HL-60/S4 treated with retinoic acid at 250 ng/mL for 4 days and 3 days (cell line): Measurements from ENCODE around the gene CERS6.
"Not testable (repeated sequence)": the region's sequence is repeated elsewhere in the genome, so short reads cannot be mapped to it uniquely, and the experiment has no call there.

Experiments
- in situ Hi-C: fragments of 300-500 bp; cut with MboI; formaldehyde crosslinking; loops from 2 replicates; pipeline ENCODE4 v1.7.0; 2022; ENCODE audit warnings: low sequenced_read_pairs

The CERS6 gene

GRCh38 chr2:168455645-168456520 lies at the start of gene CERS6:
CERS6 (plus strand) TSS chr2:168456272; CDS start chr2:168456449, 177 bp downstream.
- in situ Hi-C loops, result no loop called here

DNA sequence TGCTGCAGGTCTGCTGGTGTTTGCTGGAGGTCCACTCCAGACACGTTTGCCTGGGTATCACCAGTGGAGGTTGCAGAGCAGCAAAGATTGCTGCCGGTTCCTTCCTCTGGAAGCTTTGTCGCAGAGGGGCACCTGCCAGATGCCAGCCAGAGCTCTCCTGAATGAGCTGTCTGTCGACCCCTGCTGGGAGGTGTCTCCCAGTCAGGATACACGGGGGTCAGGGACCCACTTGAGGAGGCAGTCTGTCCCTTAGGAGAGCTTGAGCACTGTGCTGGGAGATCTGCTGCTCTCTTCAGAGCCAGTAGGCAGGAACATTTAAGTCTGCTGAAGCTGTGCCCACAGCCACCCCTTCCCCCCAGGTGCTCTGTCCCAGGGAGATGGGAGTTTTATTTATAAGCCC lies 43.8 kb upstream of the CERS6 start:
- in situ Hi-C loops, result not testable (repeated sequence)

DNA sequence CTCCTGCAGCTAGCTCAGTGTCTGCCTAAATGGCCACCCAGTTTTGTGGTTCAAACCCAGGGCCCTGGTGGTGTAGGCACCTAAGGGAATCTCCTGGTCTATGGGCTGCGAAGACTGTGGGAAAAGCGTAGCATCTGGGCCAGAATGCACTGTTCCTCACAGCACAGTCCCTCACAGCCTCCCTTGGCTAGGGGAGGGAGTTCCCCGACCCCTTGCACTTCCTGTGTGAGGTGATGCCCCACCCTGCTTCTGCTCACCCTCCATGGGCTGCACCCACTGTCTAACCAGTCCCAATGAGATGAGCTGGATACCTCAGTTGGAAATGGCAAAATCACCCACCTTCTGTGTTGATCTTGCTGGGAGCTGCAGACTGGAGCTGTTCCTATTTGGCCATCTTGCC lies 43.0 kb upstream of the CERS6 start:
- in situ Hi-C loops, result not testable (repeated sequence)

- in situ Hi-C loops, result no loop called here
These were observed 39.5 kb upstream of the CERS6 start for GRCh38 chr2:168416555-168416954.

DNA sequence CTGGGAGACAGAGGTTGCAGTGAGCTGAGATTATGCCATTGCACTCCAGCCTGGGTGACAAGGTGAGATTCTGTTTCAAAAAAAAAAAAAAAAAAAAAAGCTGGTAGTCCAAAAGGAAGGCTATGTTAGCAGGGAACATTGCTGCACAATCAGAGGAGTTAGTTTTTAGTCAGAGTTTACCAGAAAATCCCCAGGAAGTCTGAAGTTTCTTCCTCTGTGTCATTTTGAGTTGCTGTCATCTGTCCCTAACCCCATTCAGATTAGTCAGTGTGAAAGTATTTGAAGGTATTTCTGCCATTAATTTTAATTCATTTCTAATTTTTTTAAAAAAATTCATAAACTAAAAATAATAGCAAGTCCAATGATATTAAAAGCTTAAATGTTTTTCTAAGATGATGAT lies 33.5 kb upstream of the CERS6 start:
- in situ Hi-C loops, result no loop called here

- in situ Hi-C loops, result no loop called here
These were observed 31.7 kb upstream of the CERS6 start for GRCh38 chr2:168424112-168424951.

DNA sequence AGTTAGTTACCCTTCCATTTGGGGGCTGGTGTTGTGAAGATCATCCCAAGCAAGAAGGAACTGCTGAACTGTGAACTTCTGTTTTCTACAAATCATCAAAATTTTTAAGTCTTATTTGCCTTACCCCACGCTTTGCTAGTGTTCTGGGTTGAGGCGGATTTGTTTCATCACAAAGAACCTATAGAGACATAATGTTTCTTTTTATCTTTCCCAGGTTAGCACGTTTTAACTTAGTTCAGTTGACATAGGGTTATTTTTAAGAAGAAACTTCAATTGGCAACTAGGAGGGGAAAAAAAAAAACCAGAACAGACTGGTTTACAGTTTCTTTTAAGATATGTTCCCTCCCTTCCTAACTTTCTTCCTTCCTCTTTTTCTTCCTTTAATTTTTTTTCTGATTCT lies 31.1 kb upstream of the CERS6 start:
- in situ Hi-C loops, result no loop called here

GRCh38 chr2:168426861-168427260 lies 29.2 kb upstream of the CERS6 start:
- in situ Hi-C loops, result no loop called here

DNA sequence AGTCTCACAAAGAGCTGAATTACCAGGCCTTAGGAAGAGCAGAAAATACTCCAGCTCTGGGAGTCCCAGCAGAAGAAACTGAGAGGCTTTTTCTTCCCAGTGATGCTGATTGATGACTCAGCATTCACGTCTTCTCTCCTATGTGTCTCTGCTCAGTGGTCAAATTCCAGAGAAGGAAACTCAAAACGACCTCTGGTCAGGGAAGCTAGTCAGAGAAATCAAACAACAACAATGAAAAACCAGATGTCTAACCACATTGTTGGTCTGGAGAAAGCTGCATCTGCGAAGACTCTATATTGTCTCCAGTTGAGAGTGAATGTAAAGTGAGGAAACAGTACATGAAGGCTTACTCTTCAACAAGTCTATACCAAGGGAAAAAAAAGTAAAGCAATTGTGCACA lies 28.6 kb upstream of the CERS6 start:
- in situ Hi-C loops, result no loop called here

- in situ Hi-C loops, result no loop called here
These were observed 27.6 kb upstream of the CERS6 start for GRCh38 chr2:168428431-168428830.

GRCh38 chr2:168429988-168430387 lies 26.1 kb upstream of the CERS6 start:
- in situ Hi-C loops, result no loop called here

- in situ Hi-C loops, result no loop called here
These were observed 25.6 kb upstream of the CERS6 start for GRCh38 chr2:168430431-168430830.

DNA sequence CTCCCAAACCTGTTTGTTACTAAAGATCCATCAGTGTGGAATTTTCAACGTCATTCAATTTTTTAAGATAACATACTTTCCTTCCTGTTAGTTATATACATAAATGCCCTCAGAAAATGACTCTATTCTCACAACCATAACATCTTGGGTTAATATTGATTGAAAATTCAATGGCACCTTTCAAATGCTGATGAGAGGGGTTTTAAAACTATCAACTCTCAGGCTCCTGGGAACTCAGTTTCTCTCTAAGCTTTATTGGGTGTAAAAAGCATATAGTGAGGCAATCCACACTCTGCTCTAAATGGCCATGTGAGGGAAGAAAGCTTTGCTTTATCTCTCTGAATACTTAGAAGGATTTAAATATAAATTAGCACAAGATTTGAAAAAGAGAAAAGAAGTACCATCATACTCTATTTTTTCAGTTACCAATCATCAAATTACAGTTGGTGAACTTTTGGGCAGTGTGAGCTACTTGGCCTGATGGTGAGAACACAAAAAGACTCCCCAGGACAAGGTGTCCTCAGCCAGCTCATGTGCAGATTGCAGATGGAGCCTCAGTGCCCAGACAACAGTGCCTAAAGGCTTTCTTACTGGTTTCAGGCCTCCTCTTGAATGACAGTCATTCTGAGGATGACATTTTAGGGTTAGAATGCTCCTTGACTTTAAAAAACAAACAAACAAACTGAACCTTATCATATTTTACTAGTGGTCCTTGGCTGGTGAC lies 24.6 kb upstream of the CERS6 start:
- in situ Hi-C loops, result no loop called here

- in situ Hi-C loops, result no loop called here
These were observed 24.0 kb upstream of the CERS6 start for GRCh38 chr2:168432100-168432499.

- in situ Hi-C loops, result no loop called here
These were observed 23.4 kb upstream of the CERS6 start for GRCh38 chr2:168432565-168433186.

GRCh38 chr2:168433527-168433926 lies 22.5 kb upstream of the CERS6 start:
- in situ Hi-C loops, result no loop called here

DNA sequence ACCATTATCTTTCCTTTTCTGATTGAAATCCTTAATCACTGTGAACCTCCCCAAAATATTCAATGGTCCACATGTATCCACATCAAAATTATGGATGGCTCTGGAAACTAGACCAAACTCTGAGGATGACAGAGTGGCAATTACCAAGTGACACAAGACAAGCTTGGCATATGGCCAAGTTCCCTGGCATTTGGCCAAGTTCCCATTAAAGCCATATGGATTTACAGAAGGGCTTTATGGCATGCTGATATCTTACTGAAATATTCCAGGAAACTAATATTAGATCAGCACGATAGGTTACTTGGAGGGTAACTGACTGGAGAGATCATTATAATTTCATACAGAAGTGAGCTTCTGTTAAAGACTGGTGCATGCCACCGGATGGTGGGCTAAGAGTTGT lies 21.9 kb upstream of the CERS6 start:
- in situ Hi-C loops, result no loop called here

DNA sequence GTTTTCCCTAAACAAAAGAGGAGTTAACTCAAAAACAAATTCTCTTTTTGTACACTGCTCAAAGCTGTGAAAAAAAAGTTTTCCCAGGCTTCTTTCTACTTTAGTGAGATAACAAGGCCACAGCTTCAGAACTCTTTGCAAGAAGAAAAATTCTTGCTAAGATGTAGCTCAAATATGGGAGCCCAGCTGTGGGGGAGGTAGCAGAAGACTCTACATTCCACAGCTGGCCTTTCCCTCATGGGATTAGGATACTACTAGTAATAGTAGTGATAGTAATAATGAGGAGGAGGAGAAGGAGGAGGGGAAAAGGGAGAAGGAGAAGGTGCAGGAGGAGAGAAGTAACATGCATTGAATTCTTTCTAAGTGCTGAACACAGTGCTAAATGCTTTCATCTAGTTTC lies 19.2 kb upstream of the CERS6 start:
- in situ Hi-C loops, result no loop called here

GRCh38 chr2:168438553-168438952 lies 17.5 kb upstream of the CERS6 start:
- in situ Hi-C loops, result no loop called here

GRCh38 chr2:168439536-168439935 lies 16.5 kb upstream of the CERS6 start:
- in situ Hi-C loops, result no loop called here
